ENCODE measurements around the gene NID1.
A peak's percentile ranks its signal among the peaks of the same experiment; 100 is the strongest.

NID1 gene

GRCh38 chr1:236064674-236065508 is at the start of gene NID1:
Gene NID1 (minus strand): TSS chr1:236065090. CDS start chr1:236065079, 11 bp downstream.
- peak; percentile 64 for DNase-seq (ENCODE audit: low spot score)

DNA sequence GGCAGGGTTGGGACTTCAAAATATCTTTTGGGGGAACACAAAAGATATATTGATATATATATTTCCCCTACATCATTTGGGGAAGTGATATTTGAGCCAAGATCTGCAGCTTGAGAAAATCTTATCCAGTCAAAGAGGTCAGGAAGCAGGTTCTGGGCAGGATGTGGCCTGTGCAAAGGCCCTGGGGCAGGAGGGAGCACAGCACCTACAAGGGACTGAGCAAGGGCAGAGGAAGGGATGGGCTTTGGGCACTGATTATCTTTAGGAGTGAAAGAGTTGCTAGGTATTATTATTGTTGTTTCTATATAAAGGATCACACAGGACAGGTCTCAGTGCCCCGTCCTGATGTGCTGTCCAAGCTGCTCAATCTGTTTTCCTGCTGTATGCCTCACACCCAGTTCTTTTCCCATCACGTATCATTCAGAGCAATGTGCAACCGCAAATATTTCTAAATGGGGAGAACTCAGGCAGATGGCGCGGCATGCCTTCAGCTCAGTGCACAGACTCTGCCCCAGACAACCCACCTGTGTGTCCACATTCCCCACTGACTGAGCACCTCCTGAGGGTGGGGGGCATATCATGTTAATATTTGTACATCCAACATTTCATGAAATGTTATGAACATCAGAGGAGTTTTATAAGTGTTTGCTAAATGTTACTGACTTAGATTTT is 49.3 kb upstream of the NID1 start:
- no peak for DNase-seq (ENCODE audit: low spot score)

DNA sequence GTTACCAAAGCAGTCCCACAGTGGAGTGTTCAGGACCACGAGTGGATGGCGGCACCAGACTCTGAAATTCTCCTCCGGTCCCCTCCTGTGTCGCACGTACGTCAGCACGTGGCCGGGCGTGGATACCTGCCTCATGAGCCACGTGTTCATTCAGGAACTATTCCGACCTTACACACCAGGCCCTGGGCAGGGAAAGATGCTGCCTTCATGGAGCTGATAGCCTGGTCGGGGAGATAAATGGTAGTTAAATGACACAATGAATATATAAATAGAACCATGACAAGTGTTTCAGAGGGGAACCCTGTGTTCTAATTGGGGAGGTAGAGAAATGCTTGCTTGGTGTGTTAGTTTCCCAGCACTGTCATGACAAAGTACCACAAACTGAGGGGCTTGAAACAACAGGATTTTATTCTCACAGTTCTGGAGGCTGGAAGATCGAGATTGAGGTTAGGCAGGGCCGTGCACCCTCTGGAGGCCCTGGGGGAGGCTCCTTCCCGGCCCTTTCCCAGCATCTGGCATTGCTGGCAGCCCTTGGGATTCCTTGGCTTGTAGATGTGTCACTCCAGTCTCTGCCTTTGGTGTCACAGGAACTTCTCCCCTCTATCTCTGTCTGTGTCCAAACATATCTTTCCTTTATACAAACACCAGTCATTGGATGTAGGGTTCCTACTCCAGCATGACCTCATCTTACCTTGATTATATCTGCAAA is 48.6 kb upstream of the NID1 start:
- no peak for DNase-seq (ENCODE audit: low spot score)

- no peak for DNase-seq (ENCODE audit: low spot score)
Measured at GRCh38 chr1:236112332-236112627, 47.4 kb upstream of the NID1 start.

DNA sequence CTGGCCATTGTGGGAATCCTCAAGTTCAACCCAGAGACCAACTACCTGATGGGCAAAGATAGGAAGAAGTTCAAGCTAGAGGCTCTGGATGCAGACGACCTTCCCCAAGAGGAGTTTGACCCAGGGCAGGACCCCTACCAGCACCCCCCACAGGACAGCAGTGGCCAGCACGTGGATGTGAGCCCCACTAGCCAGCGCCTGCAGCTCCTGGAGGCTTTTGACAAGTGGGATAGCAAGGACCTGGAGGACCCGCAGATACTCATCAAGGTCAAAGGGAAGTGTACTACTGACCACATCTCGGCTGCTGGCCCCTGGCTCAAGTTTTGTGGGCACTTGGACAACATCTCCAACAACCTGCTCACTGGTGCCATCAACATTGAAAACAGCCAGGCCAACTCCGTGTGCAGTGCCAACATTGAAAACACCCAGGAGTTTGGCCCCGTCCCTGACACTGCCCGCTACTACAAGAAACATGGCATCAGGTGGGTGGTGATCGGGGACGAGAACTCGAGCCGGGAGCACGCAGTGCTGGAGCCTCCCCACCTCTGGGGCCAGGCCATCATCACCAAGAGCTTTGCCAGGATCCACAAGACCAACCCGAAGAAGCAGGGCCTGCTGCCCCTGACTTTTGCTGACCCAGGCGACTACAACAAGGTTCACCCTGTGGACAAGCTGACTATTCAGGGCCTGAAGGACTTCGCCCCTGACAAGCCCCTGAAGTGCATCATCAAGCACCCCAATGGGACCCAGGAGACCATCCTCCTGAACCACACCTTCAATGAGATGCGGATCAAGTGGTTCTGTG is 46.8 kb upstream of the NID1 start:
- DNase-seq (ENCODE audit: low spot score) = no peak

- DNase-seq (ENCODE audit: low spot score) = no peak
Measured at GRCh38 chr1:236110137-236110536, 45.2 kb upstream of the NID1 start.

DNA sequence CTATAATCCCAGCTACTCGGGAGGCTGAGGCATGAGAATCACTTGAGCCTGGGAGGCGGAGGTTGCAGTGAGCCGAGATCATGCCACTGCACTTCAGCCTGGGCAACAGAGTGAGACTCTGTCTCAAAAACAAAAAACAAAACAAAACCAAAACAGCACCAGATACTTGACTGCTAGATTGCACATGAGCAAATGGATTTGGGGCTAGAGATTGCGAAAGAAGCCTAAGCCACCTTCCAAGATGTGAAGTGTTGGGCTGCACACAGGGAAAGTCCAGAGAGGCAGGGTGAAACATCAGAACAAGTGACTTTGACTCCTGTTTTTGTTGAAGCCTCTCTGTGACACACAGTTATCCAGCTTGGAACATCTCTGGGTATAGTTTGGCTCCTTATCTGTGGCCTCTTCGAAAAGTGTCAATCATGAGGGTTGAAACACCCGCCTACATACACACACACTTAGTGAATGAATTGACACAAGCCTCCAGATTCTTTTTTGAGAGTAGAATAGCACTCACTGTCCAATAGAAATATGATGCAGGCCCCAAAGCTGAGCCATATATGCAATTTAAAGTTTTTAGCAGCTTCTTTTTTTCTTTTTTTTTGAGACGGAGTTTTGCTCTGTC is 43.2 kb upstream of the NID1 start:
- DNase-seq (ENCODE audit: low spot score) = no peak

- DNase-seq (ENCODE audit: low spot score) = no peak
Measured at GRCh38 chr1:236107121-236107907, 42.4 kb upstream of the NID1 start.

GRCh38 chr1:236103646-236104218 is 38.8 kb upstream of the NID1 start:
- peak; percentile 75 for DNase-seq (ENCODE audit: low spot score)

GRCh38 chr1:236103059-236103458 is 38.2 kb upstream of the NID1 start:
- DNase-seq (ENCODE audit: low spot score) = no peak

- no peak for DNase-seq (ENCODE audit: low spot score)
Measured at GRCh38 chr1:236102611-236103010, 37.7 kb upstream of the NID1 start.

DNA sequence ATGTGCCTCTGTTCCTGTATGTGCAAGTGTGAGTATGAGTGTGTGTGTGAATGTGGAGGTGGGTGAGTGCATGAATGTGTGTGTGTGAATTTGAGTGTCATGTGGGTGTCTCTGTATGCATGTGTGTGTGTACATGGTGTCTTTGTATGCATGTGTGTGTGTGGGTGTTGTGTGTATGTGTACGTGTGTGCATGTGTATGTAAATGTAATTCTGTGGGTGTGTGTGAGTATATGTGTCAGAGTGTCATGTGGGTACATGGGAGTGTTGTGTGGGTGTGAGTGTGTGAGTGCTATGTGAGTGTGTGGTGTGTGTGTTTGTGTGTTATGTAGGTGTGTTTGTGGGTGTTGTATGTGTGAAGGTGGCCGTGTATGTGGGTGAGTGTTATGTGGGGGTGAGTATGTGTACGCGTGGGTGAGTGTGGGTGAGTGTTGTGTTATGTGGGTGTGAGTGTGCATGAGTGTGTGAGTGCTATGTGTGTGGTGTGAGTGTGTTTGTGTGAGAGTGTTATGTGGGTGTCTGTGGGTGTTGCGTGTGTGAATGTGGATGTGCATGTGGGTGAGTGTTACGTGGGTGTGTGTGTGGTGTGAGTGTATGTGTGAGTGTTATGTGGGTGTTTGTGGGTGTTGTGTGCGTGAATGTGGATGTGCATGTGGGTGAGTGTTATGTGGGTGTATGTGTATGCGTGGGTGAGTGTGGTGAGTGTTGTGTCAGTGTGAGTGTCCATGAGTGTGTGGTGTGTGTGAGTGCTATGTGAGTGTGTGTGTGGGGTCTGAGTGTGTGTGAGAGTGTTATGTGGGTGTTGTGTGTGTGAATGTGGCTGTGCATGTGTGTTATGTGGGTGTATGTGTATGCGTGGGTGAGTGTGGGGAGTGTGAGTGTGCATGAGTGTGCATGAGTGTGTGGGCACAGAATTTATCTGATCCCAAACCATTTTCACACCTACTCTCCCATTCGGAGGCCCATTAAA is 36.6 kb upstream of the NID1 start:
- DNase-seq (ENCODE audit: low spot score) = no peak

DNA sequence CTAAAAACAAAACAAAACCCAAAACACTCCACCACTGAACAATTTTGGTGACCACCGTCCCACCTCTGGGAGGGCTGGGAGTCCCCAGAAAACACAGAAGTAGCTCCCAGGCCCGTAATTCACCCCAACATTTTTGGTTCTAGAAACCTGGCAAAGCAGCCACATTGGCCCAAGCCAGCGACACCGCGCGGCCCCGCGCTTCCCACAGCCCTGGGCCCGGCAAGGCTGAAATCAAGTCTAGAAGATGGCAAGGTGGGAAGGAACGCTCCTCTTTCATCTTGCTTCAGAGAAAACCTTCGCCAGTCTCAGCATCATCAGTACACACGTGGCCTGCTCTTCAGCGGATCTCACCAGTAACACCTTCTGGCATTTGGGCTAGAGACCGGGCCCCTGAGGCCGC is 35.9 kb upstream of the NID1 start:
- DNase-seq (ENCODE audit: low spot score) = no peak

DNA sequence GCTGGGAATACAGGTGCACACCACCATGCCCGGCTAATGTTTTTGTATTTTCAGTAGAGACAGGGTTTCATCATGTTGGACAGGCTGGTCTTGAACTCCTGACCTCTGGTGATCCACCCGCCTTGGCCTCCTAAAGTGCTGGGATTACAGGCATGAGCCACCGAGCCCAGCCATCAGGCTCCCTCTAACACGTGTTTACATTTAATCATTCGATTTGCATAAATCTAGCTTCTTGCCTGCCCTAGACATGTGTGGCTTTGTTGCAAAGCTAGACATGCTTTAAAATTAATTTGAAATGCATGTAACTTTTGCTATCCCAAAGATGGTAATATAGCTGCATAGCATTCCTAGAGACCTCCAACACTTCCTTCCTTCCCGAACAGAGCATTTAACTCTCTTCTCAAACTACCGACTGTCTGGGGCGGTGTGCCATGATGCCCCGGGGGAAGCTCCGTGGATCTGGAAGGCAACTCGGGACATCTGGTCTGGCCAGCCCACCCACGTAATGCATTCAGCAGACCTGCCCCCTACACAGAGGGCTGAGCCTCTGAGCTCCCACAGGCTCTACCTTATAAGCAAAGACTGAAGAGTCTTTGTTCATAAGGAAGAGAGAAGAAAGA is 34.6 kb upstream of the NID1 start:
- no peak for DNase-seq (ENCODE audit: low spot score)

DNA sequence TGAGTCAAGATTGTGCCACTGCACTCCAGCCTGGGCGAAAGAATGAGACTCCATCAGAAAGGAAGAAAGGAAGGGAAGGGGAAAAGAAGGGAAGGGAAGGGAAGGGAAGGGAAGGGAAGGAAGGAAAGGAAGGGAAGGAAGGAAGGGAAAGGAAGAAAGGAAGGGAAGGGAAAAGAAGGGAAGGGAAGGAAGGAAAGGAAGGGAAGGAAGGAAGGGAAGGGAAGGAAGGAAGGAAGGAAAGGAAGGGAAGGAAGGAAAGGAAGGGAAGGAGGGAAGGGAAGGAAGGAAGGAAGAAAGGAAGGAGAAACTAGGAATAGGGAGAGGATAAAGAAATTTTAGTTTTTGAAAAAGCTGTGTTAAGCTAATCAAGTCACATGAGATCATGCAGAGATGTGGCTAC is 33.4 kb upstream of the NID1 start:
- no peak for DNase-seq (ENCODE audit: low spot score)

- DNase-seq (ENCODE audit: low spot score) = peak; percentile 17
Measured at GRCh38 chr1:236096660-236097482, 32.0 kb upstream of the NID1 start.

DNA sequence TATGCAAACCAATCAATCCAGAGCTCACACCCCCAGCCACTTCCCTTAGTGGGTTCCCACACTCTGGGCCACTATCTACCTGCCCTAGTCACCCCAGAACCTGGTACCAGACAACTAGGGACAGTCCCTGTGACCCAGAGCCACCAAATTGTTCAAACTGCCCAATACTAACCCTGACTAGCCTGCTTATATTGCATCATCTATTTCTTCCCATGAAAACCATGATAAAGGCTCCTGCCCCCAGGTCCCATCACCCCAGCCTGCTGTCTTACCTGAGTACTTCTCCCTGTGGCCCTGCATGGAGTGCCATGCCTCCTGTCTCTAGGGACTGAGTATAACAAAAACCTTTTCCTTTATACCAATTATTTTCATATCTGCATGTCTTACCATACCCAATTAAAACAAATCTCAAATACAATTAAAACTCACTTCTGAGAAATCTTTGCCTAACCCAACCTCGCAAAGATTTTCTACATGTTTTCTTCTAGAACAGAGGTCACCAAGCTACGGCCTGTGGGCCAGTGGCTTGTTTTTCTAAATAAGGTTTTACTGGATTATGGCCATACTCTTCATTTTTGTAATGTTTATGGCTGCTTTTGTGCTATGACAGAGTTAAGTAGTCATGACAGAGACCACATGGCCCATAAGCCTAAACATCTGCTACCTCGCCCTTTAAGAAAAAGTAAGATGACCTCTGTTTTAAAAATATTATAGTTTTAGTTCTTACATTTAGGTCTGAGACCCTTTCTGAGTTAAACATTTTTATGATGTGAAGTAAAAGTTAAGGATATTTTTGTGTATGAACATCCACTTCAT is 31.0 kb upstream of the NID1 start:
- DNase-seq (ENCODE audit: low spot score) = no peak

All from cerebellar cortex (tissue), 1 donor.